Breast epithelium (tissue), 3 donors: ENCODE measurements around the gene MPHOSPH9.

Experiments used
- POLR2A ChIP-seq: fragments of 450-650 bp; IDR thresholded peaks from one replicate; pipeline ENCODE4 v1.6.1; 2016; ENCODE audit warnings: antibody characterized with exemption, mild to moderate bottlenecking, moderate library complexity
- POLR2AphosphoS5 ChIP-seq, 3 donors: sonication (generic); formaldehyde crosslinking; IDR thresholded peaks; one replicate each; pipeline ENCODE4 v1.6.1; 2017; ENCODE audit warnings: antibody characterized with exemption in 3 of 3

- TF ChIP-seq POLR2A: no peak
- TF ChIP-seq POLR2AphosphoS5 (IDR thresholded peaks at IDR 0.05): no peak
These were observed 119.9 kb downstream of the MPHOSPH9 start for GRCh38 chr12:123113026-123113425.
